Fibroblast of pulmonary artery (primary cell): Measurements from ENCODE around the gene COX7C.
"Not testable (repeated sequence)": the region's sequence is repeated elsewhere in the genome, so short reads cannot be mapped to it uniquely, and the experiment has no call there.

Experiments
- DNase-seq: peaks from one replicate; pipeline ENCODE4 v3.0.0-alpha.2; 2010; ENCODE audit warnings: low read depth
- H3K4me3 ChIP-seq: replicated peaks from 2 replicates; pipeline ENCODE4 v1.5.1; 2011; ENCODE audit warnings: low read depth, mild to moderate bottlenecking, control low read depth, low read length, moderate library complexity
- TF ChIP-seq, protein P1 (sequence below): IDR thresholded peaks from 2 replicates; pipeline ENCODE4 v1.5.1; 2011; ENCODE audit warnings: mild to moderate bottlenecking, control low read depth, low read length, inconsistent platforms; ENCODE audit errors: missing control alignments

COX7C gene

DNA sequence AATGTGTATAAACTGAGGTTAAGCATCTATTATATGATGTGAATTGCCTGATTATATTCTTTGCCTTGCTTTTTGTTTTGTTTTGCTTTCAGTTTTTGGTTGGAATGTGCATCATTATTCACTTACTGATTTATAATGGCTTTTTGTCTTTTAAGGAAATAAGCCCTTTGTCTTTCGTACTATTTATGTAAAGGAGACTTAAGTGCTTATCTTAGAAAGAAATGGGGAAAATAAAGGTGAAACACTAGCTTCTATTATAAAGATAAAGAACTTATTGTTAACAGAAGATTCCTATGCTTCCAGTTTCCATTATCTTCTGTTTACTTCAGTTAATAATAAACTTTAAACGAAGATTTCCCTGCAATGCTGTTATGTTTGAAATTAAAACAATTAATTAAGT, 23.3 kb downstream of the COX7C start:
- H3K4me3 ChIP-seq = no peak overlapping the region
- TF ChIP-seq, protein P1, sequence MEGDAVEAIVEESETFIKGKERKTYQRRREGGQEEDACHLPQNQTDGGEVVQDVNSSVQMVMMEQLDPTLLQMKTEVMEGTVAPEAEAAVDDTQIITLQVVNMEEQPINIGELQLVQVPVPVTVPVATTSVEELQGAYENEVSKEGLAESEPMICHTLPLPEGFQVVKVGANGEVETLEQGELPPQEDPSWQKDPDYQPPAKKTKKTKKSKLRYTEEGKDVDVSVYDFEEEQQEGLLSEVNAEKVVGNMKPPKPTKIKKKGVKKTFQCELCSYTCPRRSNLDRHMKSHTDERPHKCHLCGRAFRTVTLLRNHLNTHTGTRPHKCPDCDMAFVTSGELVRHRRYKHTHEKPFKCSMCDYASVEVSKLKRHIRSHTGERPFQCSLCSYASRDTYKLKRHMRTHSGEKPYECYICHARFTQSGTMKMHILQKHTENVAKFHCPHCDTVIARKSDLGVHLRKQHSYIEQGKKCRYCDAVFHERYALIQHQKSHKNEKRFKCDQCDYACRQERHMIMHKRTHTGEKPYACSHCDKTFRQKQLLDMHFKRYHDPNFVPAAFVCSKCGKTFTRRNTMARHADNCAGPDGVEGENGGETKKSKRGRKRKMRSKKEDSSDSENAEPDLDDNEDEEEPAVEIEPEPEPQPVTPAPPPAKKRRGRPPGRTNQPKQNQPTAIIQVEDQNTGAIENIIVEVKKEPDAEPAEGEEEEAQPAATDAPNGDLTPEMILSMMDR = no peak
- DNase-seq = no peak

DNA sequence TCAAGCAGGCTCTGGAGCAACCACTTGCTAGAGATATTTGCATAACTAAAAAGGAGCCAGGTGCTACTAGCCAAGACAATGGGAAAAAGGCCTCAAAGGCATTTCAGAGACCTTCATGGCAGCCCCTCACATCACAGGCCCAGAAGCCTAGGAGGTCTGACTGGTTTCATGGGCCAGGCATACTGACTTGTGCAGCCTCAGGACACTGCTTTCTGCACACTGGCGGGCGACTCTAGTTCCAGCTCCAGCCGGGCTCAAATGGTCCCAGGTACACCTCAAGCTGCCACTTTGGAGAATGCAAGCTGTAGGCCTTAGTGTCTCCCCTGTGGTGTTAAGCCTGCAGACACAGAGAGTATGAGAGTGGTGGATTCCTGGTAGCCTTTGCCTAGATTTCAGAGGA, 27.1 kb downstream of the COX7C start:
- H3K4me3 ChIP-seq = no peak overlapping the region
- no peak for DNase-seq
- TF ChIP-seq, protein P1 = no peak

DNA sequence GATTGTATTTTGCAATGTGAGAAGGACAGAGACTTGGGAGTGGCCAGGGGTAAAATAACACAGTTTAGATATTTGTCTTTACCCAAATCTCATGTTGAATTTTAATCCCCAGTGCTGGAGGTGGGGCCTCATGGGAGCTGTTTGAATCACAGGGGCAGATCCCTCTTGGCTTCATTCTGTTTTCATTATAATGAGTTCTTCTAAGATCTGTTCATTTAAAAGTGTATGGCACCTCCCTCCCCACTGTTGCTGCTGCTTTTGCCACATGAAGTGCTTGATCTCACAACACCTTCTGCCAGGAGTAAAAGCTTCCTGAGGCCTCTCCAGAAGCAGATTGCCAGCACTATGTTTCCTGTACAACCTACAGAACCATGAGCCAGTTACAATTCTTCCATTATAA, 28.1 kb downstream of the COX7C start:
- DNase-seq = no peak
- TF ChIP-seq, protein P1 = no peak
- H3K4me3 ChIP-seq = no peak overlapping the region

DNA sequence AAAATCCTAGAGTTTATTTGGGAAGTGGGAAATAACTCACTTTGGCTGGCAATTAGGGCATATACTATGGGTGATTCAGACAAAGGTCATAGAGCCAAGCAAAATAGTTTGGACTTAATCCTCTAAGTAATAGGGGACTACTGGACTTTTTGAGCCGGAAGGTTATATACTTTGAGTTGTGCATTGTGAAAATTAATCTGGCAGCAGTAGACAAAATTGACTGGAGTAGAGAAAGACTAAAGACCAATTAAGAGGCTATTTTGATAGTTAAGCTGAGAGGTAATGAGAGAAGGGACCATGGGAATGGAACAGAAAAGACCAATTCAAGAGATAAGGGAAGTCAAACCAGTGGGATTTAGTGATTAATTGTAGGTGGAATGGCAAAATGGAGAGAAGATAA, 28.9 kb downstream of the COX7C start:
- no peak for DNase-seq
- H3K4me3 ChIP-seq = no peak overlapping the region
- TF ChIP-seq, protein P1 = no peak

DNA sequence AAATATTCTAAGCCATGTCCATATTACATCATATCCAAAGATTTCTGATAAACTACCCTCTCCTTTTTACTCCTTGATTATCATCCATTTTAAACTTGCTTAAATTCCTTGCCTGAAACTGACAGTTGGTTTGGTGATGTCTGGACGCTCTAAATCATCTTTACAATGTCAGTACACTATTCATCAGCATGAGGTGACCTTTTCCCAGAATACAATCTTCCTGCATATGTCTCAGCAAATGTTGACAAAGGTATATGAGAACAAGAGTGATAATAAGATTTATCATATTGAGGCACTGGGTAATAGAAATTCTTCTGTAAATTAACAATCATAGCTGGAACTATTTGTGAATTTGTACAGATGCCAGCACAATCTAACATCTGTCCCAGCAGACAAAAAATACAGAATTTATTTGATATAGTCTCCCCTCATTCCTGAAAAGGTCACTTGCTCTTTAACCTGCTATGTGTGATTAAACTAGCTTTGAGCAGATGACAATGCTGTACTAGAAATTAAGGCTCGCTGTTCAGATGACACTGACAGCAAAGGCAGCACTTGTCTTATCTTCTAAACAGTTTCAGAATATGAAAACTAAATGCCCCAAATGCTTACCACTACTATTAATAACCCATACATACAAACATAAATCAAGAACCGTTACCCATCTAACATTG, 32.2 kb downstream of the COX7C start:
- DNase-seq = no peak
- TF ChIP-seq, protein P1 = no peak

DNA sequence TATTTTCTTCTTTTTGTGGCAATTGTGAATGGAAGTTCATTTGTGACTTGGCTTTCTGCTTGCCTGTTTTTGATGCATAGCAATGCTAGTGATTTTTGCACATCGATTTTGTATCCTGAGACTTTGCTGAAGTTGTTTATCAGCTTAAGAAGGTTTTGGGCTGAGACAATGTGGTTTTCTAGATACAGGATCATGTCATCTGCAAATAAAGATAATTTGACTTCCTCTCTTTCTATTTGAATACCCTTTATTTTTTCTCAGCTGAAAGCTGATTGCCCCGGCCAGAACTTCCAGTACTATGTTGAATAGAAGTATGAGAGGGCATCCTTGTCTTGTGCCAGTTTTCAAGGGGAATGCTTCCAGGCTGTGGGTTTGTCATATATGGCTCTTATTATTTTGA, 43.0 kb downstream of the COX7C start:
- not testable (repeated sequence) for DNase-seq, H3K4me3 ChIP-seq

More for the DNA sequence above, 32.2 kb downstream of the COX7C start:
- no peak overlapping the region for H3K4me3 ChIP-seq

DNA sequence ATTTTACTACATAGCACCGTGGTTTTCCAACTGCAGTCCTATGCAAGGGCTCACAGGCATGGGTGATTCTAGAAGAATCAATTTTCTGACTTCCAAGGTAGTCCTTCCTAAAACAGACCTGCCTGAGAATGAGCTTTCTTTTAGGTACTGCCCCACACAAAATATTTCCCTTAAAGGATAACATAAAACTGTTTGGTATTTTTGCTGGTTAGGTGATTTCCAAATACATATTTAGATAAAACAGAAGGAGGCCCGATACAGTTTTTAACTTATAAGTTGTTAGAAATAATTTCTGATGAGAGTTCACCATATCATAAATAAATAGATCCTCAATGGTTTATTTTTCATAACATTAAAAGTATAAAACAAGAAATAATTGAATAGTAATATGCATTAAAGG, 46.4 kb downstream of the COX7C start:
- no peak overlapping the region for H3K4me3 ChIP-seq
- no peak for DNase-seq
- TF ChIP-seq, protein P1 = no peak
